GM19468 (cell line): ENCODE results near the gene KLHL36.
"Not testable (repeated sequence)": the region's sequence is repeated elsewhere in the genome, so short reads cannot be mapped to it uniquely, and the experiment has no call there.

ENCODE experiments used
- ATAC-seq: cut with Tn5 transposase; IDR thresholded peaks from one replicate; pipeline ENCODE4 v1.9.1; 2021; ENCODE audit warnings: mild to moderate bottlenecking, moderate library complexity, moderate number of reproducible peaks; ENCODE audit not compliant: unreplicated experiment; ENCODE audit errors: extremely low read depth

KLHL36 gene

DNA sequence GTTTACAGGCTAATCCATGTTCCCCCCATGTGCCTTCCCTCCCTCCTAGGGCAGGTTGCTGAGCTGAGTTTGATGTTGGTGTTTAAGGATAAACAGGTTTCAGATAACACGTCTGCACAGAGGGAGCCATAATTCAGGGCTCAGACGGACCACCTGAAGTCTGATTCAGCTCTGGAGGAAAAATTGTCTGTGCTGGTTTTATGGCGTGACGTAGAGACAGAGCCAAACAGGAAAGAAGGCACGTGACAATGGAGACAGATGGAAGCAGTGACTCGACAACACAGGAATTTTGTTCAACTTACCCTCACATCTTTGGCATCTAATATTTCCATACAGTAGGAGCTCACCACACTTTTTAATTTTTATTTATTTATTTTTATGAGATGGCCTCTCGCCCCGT is 40.8 kb downstream of the KLHL36 start:
- no peak for ATAC-seq

DNA sequence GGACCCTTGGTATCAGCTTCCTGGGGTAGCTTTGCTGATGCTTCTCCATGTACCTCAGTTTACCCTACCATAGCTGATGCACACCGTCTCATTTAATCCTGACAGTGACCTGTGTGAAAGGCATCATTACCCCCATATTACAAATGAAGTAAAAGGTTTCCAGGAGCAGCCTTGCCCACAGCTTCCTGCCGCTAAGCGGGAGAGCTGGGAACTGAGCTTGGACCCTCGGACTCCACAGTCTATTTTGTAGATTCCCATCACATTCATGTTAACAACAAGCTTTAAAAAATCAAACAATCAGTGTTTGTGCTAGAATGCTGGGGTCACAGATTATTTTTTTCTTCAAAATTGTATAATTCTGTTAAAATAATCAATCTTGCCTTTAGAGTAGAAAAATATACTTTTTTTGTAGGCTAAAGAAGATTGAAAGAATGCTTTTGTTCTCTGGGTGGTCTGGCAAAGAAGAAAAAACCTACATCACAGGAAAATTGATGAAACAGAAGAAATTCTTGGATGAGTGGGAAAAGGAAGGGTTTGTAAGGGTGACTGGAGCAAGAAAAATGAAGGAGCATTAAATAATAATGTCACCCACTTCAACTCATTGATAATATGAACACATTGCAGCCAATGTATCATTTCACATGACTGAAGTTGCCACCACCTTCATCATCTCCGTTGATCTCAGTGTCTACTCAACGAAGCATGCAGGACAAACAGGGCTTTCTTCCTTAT is 41.9 kb downstream of the KLHL36 start:
- no peak for ATAC-seq

DNA sequence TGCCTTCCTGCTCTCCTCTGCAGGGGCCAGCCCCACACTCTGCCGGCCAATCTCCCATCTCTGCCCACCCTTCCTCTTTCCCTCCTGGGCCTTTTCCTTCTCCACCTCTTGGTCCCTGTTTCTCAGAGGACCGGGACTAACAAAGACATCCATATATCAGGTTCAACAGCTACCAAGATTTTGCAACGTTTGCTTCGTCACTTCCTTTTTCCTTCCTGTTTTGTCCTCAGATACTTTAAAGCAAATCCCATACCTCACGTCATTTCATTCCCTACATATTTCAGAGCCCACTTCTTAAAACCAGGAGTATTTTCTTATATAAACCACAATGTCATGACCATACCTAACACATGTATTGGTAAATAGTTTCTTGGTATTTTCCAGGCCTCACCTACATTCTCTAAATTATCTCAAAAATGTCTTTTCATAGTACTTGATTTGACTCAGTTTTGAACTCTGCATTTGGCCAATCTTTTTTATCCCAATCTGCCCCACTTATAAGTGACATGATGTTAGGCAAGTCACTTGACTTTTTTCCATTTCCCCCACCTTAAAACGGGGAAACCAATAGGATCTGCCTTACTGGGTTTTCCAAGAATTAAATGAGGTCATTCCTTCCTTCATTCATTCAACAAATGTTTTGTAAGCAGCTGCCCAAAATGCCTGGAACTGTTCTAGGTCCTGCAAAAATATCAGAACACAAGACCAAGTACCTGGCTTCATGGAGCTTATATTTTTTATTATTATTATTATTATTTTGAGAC is 44.3 kb downstream of the KLHL36 start:
- ATAC-seq: no peak

DNA sequence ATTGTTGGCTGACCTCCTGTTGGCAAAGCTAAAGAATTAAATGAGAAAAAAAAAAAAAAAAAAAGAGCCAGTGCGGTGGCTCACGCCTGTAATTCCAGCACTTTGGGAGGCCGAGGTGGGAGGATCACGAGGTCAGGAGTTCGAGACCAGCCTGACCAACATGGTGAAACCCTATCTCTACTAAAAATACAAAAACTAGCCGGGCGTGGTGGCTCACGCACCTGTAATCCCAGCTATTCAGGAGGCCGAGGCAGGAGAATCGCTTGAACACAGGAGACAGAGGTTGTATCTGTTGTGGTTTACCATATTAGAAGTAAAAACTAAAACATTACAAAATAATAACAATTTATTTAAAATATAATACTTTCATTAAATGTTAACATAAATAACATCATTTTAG is 45.6 kb downstream of the KLHL36 start:
- ATAC-seq: not testable (repeated sequence)

DNA sequence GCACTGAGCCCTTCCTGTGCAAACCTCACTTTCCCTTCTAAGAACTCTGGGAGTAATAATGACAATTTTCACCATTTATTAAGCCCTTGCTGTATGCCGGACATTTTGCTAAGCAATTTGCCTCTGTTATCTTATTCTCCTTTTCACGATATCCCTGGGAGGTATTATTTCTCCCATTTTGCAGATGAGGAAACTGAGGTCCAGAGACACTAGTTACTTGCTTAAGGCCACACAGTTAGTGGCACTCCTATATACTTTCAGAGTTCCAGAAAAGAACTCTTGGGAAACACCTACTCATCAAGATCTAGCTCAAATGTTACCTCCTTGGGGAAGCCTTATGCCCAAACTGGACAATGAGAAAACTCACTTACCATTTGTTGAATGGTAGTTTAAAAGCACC is 46.7 kb downstream of the KLHL36 start:
- ATAC-seq: no peak

DNA sequence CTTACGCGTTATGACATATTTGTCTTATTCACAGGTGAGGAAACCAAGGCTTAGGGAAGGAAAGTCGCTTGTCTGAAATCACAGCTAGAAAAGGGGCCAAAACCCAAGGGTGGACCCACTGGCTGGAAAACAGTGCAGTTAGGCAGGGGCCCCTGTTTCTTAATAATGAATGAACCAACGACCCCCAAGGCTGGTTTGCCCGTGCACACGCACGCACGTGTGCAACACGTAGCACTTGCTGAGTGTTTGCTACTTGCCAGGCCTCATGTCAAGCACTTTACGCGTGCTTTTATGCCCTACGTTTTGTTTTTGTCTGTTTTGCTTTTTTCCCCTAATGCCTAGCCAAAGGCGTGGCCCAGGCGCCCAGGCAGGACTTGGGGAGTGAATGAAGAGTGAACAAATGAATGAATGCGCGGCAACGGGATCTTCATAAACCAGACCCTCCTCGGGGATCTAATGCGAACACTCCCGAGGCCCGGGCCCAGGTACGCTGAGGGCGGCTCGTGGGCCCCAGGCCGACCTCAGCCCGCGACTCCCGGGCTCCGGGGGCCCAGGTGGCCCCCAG is 50.9 kb downstream of the KLHL36 start:
- no peak for ATAC-seq

DNA sequence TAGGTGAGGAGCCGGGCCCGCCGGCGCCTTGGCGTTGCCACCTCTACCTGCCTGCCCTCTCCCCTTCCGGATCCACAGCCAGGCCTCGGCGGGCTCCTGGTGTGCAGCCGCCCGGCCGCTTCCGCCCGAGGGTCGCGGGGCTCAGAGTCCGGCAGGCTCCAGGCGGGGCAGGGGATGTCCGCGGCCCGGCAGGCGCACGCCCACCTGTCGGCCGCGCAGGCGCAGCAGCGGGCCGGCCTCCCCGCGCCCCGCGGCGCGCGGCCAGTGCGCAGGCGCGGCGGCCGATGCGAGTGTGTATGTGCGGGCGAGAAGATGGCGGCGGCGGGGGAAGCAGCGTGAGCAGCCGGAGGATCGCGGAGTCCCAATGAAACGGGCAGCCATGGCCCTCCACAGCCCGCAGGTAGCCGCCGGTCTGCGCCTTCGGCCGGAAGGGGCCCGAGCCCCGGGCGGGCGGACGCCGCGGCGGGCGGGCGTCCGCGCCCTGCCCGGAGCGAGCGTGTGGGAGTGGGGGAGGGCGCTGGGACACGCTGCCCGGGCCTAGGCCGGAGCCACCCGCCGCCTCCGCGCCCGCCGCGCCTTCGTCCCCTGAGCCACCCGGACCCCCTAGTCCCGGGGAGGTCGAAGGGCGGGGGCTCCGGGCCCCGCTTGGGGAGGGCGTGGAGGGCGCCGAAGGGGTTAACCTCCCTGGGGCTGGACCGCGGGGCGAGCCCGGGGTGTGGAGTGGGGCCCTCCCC is 51.6 kb downstream of the KLHL36 start, which contains the start of gene USP10:
TSS of gene USP10 (plus strand) at position 289 of the 734 bp plus-strand sequence. CDS start at position 380, 91 bp downstream.
- ATAC-seq: peak; percentile 79

DNA sequence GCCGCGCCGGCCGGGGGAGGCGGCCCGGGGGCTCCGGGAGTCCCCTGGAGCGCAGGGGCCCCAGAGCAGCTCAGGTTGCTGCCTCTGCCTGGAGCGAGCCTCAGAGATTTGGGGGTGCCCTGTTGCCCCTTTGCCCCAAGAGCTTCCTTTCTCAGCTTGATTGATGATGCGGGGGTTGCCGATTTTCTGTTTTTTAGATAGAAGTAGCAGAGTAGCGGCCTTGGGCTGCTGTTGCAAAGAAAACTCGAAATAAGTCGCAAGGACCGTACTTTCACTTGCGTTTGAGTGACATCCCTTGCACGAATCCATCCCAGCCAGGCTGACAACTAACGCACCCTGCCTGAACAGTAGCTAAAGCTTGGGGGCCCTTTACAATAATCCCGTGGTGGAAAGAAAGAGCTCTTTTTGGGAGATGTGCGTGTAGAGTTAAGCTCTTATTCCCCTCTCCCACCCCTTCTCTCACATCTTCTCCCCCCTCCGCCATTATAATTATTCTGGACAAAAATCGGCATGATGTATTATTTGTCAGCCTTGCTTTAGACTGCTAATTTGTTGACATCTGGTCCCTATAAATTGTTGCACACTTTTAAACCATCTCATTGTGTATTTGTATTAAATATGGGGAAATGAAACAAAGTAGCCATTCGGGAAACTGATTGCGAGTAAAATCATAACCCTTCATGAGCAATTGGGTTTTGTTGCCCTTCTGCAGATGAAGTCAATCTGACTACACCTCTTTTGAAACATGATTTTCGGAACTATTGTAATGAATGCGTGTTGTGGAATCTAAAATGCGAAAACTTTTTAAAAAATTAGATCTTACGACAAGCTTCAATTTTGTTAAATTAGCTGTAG is 52.4 kb downstream of the KLHL36 start:
- ATAC-seq: no peak

DNA sequence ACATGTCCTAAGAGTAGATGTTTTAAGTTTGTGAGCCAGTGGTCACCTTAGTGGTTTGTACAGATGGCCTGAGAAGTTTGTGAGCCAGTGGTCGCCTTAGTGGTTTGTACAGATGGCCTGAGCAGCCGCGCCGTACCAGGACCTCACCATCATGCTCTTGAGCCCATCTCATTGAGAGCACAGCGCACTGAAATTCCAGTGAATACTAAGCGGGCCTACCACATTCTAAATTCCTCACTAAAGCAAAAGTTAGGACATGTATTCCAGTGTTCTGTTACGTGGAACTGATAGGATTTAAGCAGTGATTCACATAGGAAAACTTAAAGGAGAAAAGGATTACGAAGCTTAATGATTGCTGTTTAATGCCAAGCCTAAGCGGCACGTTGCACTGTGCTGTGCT is 55.4 kb downstream of the KLHL36 start:
- no peak for ATAC-seq

DNA sequence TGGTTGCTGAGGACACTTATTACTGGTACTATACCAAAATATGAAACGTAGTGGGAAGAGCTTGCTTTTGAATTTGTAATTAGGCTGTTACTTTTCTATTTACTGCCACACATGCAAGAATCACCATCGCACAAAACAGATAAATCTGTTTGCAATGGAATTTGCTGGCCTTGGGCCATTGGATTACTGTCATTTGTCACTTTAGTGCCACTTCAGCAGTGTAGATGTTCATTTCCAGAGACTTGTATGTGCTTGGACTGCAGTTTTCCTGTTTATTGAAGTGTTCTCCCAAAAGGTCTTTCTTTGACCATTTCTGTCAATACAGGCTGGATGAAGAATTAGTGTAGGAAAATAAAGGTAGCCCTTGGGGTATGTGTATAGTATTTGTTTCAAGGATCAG is 55.9 kb downstream of the KLHL36 start:
- ATAC-seq: no peak

DNA sequence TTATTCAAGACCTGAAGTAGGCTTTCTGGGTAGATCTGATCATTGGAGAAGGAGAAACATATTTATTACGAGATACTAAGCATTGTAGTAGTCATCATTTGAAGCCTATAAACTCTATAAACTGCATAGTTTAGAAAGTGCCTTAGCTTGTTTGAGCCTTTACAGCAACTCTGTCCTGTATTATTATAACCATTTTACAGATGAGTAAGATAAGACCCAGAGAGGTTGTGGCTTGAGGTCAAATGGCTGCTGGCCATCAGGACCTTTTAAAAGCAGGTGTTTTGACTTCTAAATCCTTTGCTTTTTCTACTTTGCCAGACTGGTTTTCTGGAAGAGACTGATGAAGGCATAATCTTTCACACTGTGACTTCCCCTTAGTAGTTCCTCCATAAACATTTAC is 58.5 kb downstream of the KLHL36 start:
- no peak for ATAC-seq

DNA sequence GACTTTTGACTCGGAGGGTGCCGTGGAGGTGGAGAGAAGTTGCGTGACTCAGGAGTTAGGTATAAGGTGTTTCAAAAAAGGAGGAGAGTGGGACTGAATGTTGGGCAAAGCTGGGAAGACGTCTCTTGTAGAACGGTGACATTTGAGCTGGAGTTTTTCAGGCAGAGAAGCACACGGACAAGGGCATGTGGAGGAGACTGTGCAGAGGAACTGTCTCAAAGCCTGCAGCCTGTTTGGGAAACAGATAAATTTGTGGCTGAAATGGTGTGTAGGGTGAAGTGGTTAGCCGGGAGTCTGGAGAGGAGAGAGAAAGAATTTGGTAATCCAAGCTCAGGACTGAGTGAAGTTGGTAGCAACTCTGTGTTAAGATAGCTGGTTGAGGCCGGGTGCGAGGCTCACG is 61.3 kb downstream of the KLHL36 start:
- no peak for ATAC-seq

DNA sequence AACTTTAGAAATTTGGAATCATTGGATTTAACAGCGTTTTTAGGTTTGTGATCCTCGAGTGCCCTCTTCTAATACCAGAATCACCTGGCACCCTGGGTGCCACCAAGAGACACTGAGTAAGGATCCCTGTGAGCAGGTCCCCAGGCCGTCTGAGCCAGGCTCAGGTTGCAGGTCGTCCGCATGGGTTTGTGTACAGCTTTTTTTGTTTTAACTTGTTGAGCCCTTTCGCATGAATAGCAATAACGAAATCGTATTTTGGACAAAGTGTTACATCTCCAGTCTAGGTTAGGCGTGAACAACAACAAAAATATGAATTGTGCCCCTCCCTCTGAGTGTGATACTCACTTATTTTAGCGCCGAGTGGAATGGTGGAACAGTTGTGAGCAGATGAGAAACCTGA is 62.4 kb downstream of the KLHL36 start:
- no peak for ATAC-seq
